GM18868 (cell line): ENCODE results near the gene IGF2BP1.
"Not testable (repeated sequence)": the region's sequence is repeated elsewhere in the genome, so short reads cannot be mapped to it uniquely, and the experiment has no call there.

Experiments used
- ATAC-seq: cut with Tn5 transposase; IDR thresholded peaks from one replicate; pipeline ENCODE4 v1.9.1; 2021; ENCODE audit warnings: mild to moderate bottlenecking, moderate library complexity; ENCODE audit not compliant: unreplicated experiment

Gene IGF2BP1

GRCh38 chr17:49086649-49087048, 89.5 kb downstream of the IGF2BP1 start:
- ATAC-seq = no peak

GRCh38 chr17:49089094-49089493, 91.9 kb downstream of the IGF2BP1 start:
- no peak for ATAC-seq

- ATAC-seq = no peak
Measured at GRCh38 chr17:49090878-49091594, 93.9 kb downstream of the IGF2BP1 start.

GRCh38 chr17:49093131-49093530, 95.9 kb downstream of the IGF2BP1 start:
- ATAC-seq = no peak

GRCh38 chr17:49100601-49101000, 103.4 kb downstream of the IGF2BP1 start:
- no peak for ATAC-seq

GRCh38 chr17:49101054-49101534, 103.9 kb downstream of the IGF2BP1 start:
- no peak for ATAC-seq

- not testable (repeated sequence) for ATAC-seq
Measured at GRCh38 chr17:49103360-49103759, 106.2 kb downstream of the IGF2BP1 start.

- no peak for ATAC-seq
Measured at GRCh38 chr17:49104511-49105074, 107.4 kb downstream of the IGF2BP1 start.
